MM.1S (cell line): ENCODE measurements around the gene SLC9C1.

Experiments used
- DNase-seq: peaks from one replicate; pipeline ENCODE4 v3.0.0-alpha.2; 2015
- H2AFZ ChIP-seq: fragments of 300-600 bp; sonication (generic); 2 replicates; pipeline ENCODE4 v1.6.0; 2016; ENCODE audit warnings: antibody characterized with exemption, low read length
- H3F3A ChIP-seq: fragments of 300-600 bp; sonication (generic); 2 replicates; pipeline ENCODE4 v1.6.1; 2016; ENCODE audit warnings: mild to moderate bottlenecking, antibody characterized with exemption, low read length, moderate library complexity, mixed read lengths; ENCODE audit not compliant: insufficient read depth
- H3K27ac ChIP-seq: fragments of 300-600 bp; sonication (generic); 2 replicates; pipeline ENCODE4 v1.5.1; 2016; ENCODE audit warnings: mild to moderate bottlenecking, low read length
- H3K27me3 ChIP-seq: fragments of 300-600 bp; sonication (generic); replicated peaks from 2 replicates; pipeline ENCODE4 v1.6.0; 2016; ENCODE audit warnings: low read length; ENCODE audit not compliant: insufficient read depth
- H3K36me3 ChIP-seq: fragments of 300-600 bp; sonication (generic); replicated peaks from 2 replicates; pipeline ENCODE4 v1.6.1; 2016; ENCODE audit warnings: mild to moderate bottlenecking, low read length, mixed read lengths; ENCODE audit not compliant: insufficient read depth
- H3K4me1 ChIP-seq: fragments of 300-600 bp; sonication (generic); 2 replicates; pipeline ENCODE4 v1.6.1; 2016; ENCODE audit warnings: low read length, mixed read lengths
- H3K4me2 ChIP-seq: fragments of 300-600 bp; sonication (generic); 2 replicates; pipeline ENCODE4 v1.6.0; 2016; ENCODE audit warnings: low read depth, low read length
- H3K4me3 ChIP-seq: fragments of 300-600 bp; sonication (generic); 2 replicates; pipeline ENCODE4 v1.5.1; 2016; ENCODE audit warnings: low read length, mixed read lengths
- H3K79me2 ChIP-seq: fragments of 300-600 bp; sonication (generic); 2 replicates; pipeline ENCODE4 v1.6.1; 2016; ENCODE audit warnings: mixed run types, low read length, mixed read lengths
- H3K9ac ChIP-seq: fragments of 300-600 bp; sonication (generic); 2 replicates; pipeline ENCODE4 v1.6.1; 2016; ENCODE audit warnings: low read length, mixed read lengths
- H3K9me2 ChIP-seq: fragments of 300-600 bp; sonication (generic); replicated peaks from 2 replicates; pipeline ENCODE4 v1.6.1; 2016; ENCODE audit warnings: mild to moderate bottlenecking, low read length, mixed read lengths; ENCODE audit not compliant: insufficient read depth
- H3K9me3 ChIP-seq: fragments of 300-600 bp; sonication (generic); replicated peaks from 2 replicates; pipeline ENCODE4 v1.6.1; 2016; ENCODE audit warnings: mild to moderate bottlenecking, low read length, mixed read lengths; ENCODE audit not compliant: insufficient read depth
- H4K20me1 ChIP-seq: fragments of 300-600 bp; sonication (generic); 2 replicates; pipeline ENCODE4 v1.6.1; 2016; ENCODE audit warnings: mild to moderate bottlenecking, low read length, moderate library complexity, mixed read lengths; ENCODE audit not compliant: insufficient read depth
- CTCF ChIP-seq: fragments of 300-600 bp; sonication (generic); IDR thresholded peaks from 2 replicates; pipeline ENCODE4 v1.5.1; 2016; ENCODE audit warnings: antibody characterized with exemption, low read length, mixed read lengths
- EZH2 ChIP-seq: fragments of 300-600 bp; sonication (generic); optimal IDR thresholded peaks from 2 replicates; pipeline ENCODE3; 2017; ENCODE audit warnings: low read depth, mild to moderate bottlenecking, antibody characterized with exemption, low read length, mixed read lengths
- EZH2phosphoT487 ChIP-seq: fragments of 300-600 bp; sonication (generic); IDR thresholded peaks from 2 replicates; pipeline ENCODE4 v1.6.1; 2018; ENCODE audit warnings: antibody characterized with exemption, low read length

The SLC9C1 gene

DNA sequence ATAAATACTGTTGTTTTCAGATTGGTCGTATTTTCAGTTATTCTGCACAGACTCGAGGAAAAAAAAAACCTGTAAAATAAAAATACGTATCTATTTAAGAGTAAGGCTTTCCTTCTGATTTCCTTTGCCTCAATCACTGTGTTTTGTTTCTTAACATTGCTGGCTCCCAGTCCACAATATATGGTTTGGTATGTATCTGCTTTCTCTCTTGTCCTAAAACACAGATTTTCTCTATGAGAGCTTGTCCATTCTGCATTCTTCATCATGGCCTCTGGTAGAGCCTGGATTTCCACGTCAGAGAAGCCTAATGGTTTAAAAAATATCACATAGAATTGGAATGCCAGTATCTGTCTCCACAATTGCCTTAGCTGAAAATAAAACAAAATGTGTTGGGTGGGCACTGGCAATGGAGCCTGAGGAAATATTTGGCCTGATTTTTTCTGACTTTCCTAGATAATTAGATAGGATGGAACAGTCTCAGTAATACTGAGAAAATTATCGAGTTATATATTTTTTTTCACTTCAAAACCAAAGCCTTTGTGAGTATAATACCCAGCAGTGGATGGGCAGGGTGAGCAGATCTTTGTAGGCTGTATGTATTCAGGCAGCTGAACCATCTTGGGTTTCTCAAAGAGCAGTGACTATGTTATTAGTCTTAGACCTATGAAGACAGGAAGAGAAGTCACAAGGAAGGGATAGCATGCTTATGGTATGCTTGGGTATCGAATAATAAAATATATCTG, 40.8 kb upstream of the SLC9C1 start:
- Histone ChIP-seq H3K9ac (no peak overlapping the region), H3K36me3 (no peaks in the 10 kb centered on the region), H3K79me2 (no peaks in the 10 kb centered on the region), H3K9me3 (no peaks in the 10 kb centered on the region), H2AFZ (no peak overlapping the region), H4K20me1 (no peaks in the 10 kb centered on the region), H3K4me1 (no peaks in the 10 kb centered on the region), H3K4me3 (no peak overlapping the region), H3K27me3 (no peaks in the 10 kb centered on the region), H3K27ac (no peak overlapping the region), H3K9me2 (no peaks in the 10 kb centered on the region), H3F3A (no peaks in the 10 kb centered on the region), H3K4me2 (no peak overlapping the region)
- DNase-seq: no peak
- TF ChIP-seq CTCF (no peak), EZH2 (no peak), EZH2phosphoT487 (no peak)

DNA sequence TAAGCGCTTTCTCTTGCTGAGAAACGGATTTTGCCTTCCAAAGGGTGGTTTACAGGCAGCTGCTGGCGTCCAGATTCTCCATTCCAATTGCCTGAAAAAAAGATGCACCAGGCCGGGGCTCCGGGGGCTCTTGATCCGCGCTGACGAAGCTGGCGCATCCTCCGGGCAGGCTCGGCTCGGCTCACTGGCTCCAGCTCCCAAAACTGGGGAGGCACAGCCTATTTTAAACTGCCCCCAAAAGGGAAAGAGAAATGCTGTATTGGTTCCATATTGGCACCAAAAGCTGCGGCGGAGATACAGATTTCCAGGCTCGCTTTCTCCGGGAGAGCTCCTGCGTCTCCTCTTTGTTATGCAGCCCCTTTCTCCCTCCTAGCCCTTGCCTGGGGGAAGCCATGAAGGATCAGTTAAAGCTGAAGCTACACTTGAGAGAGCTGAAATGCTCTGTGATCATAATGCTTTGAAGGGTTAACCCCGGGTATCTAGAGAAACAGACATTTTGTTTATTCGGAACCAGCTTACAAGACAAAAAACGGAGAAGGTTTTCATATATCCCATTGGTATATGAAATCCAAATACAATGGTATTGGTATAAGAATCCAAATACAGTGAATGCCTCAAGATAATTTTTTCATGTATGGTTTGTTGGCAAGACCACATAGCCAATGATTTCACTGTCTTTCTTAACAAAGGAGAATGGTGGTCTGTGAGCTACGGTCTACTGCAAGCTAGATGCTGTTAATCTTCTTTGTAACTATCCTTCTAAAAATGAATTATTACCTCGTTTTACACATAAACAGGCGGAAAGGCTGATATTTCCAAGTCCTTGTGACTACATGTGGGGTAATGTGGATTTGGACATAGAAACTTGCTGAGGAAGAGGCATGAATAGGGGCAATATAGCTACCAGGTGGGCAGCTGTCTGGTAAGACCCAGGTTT, 39.6 kb upstream of the SLC9C1 start:
- no peaks in the 10 kb centered on the region for H4K20me1 ChIP-seq
- H3F3A ChIP-seq: no peaks in the 10 kb centered on the region
- peak overlapping the region; percentile 87 for H2AFZ ChIP-seq
- peak overlapping the region; percentile 85 for H3K4me2 ChIP-seq
- H3K9ac ChIP-seq: peak overlapping the region; percentile 55; the same call in 1 of the 2 replicates
- DNase-seq: no peak
- no peaks in the 10 kb centered on the region for H3K27me3 ChIP-seq
- peak overlapping the region; percentile 66 for H3K4me3 ChIP-seq
- TF ChIP-seq CTCF: no peak
- no peak for TF ChIP-seq EZH2phosphoT487
- TF ChIP-seq EZH2: no peak
- H3K9me2 ChIP-seq: no peaks in the 10 kb centered on the region
- no peak overlapping the region for H3K27ac ChIP-seq
- no peaks in the 10 kb centered on the region for H3K9me3 ChIP-seq
- no peaks in the 10 kb centered on the region for H3K4me1 ChIP-seq
- H3K36me3 ChIP-seq: no peaks in the 10 kb centered on the region
- H3K79me2 ChIP-seq: no peaks in the 10 kb centered on the region

GRCh38 chr3:112333002-112333380, 39.0 kb upstream of the SLC9C1 start, which contains the start of gene CD200:
Gene CD200 (plus strand): TSS chr3:112333156. CDS start chr3:112333213, 57 bp downstream.
- Histone ChIP-seq H4K20me1 (no peaks in the 10 kb centered on the region), H3K9me2 (no peaks in the 10 kb centered on the region), H3K9ac (peak within 1 kb of the TSS; percentile 55; the same call in 1 of the 2 replicates), H3K79me2 (no peaks in the 10 kb centered on the region), H2AFZ (peak within 1 kb of the TSS; percentile 87), H3K27me3 (no peaks in the 10 kb centered on the region), H3K27ac (no peak within 1 kb of the TSS), H3K4me3 (peak within 1 kb of the TSS; percentile 66), H3K4me2 (peak within 1 kb of the TSS; percentile 85), H3K36me3 (no peaks in the 10 kb centered on the region), H3F3A (no peaks in the 10 kb centered on the region), H3K9me3 (no peaks in the 10 kb centered on the region), H3K4me1 (no peaks in the 10 kb centered on the region)
- TF ChIP-seq EZH2phosphoT487: no peak
- TF ChIP-seq EZH2: no peak
- TF ChIP-seq CTCF: no peak; the same call in 1 of the 2 replicates
- no peak for DNase-seq
